H9 (cell line): ENCODE results near the gene BLACAT1. TPM values are rescaled to one million over a fixed set of nuclear protein-coding genes. Genes with fewer than 3 reads are reported as not detected.

Experiments used
- DNase-seq: peaks from one replicate; pipeline ENCODE4 v3.0.0-alpha.2; 2017
- H2AFZ ChIP-seq: one replicate; pipeline ENCODE4 v1.6.1; 2013; ENCODE audit warnings: mild to moderate bottlenecking, low read length, control low read depth, moderate library complexity
- H2AK5ac ChIP-seq: 2 replicates; pipeline ENCODE4 v1.6.1; 2013; ENCODE audit warnings: low read length, control low read depth, mixed read lengths; ENCODE audit not compliant: insufficient read length
- H2BK120ac ChIP-seq: one replicate; pipeline ENCODE4 v1.6.1; 2013; ENCODE audit warnings: low read depth, mild to moderate bottlenecking, low read length, control low read depth, inconsistent platforms; ENCODE audit not compliant: poor library complexity, severe bottlenecking
- H2BK12ac ChIP-seq: 2 replicates; pipeline ENCODE4 v1.6.1; 2013; ENCODE audit warnings: low read length, control low read depth, mixed read lengths, low read depth; ENCODE audit not compliant: insufficient read length
- H2BK15ac ChIP-seq: 2 replicates; pipeline ENCODE4 v1.6.1; 2013; ENCODE audit warnings: low read depth, low read length, control low read depth
- H2BK20ac ChIP-seq: one replicate; pipeline ENCODE4 v1.6.1; 2013; ENCODE audit warnings: low read depth, mild to moderate bottlenecking, low read length, control low read depth, inconsistent platforms; ENCODE audit not compliant: poor library complexity, severe bottlenecking
- H2BK5ac ChIP-seq: 2 replicates; pipeline ENCODE4 v1.6.1; 2013; ENCODE audit warnings: low read length, control low read depth, mixed read lengths; ENCODE audit not compliant: insufficient read length
- H3K14ac ChIP-seq: 2 replicates; pipeline ENCODE4 v1.6.1; 2013; ENCODE audit warnings: low read length, control low read depth; ENCODE audit not compliant: insufficient read depth
- H3K18ac ChIP-seq: 2 replicates; pipeline ENCODE4 v1.6.1; 2013; ENCODE audit warnings: low read depth, mild to moderate bottlenecking, mixed read lengths, low read length, control low read depth; ENCODE audit not compliant: insufficient read length
- H3K23ac ChIP-seq: 2 replicates; pipeline ENCODE4 v1.6.1; 2013; ENCODE audit warnings: low read length, control low read depth, mixed read lengths, low read depth; ENCODE audit not compliant: insufficient read length
- H3K23me2 ChIP-seq: 2 replicates; pipeline ENCODE4 v1.6.1; 2013; ENCODE audit warnings: low read depth, mild to moderate bottlenecking, mixed read lengths, low read length, control low read depth; ENCODE audit not compliant: insufficient read length, poor library complexity, severe bottlenecking
- H3K27ac ChIP-seq: 2 replicates; pipeline ENCODE4 v1.5.1; 2013; ENCODE audit warnings: low read length, control low read depth, mixed read lengths, low read depth; ENCODE audit not compliant: insufficient read length
- H3K27me3 ChIP-seq: 2 replicates; pipeline ENCODE4 v1.6.1; 2013; ENCODE audit warnings: low read length, control low read depth, inconsistent platforms; ENCODE audit not compliant: insufficient read depth
- H3K4ac ChIP-seq: 2 replicates; pipeline ENCODE4 v1.6.1; 2013; ENCODE audit warnings: low read depth, mild to moderate bottlenecking, control low read depth, inconsistent platforms, low read length, moderate library complexity
- H3K4me1 ChIP-seq: 2 replicates; pipeline ENCODE4 v1.6.1; 2013; ENCODE audit warnings: low read length, control low read depth, inconsistent platforms; ENCODE audit not compliant: insufficient read depth
- H3K4me2 ChIP-seq: 2 replicates; pipeline ENCODE4 v1.6.1; 2013; ENCODE audit warnings: low read length, control low read depth, mixed read lengths; ENCODE audit not compliant: insufficient read length, insufficient read depth
- H3K56ac ChIP-seq: 2 replicates; pipeline ENCODE4 v1.6.1; 2013; ENCODE audit warnings: low read depth, mild to moderate bottlenecking, mixed read lengths, low read length, control low read depth; ENCODE audit not compliant: insufficient read length
- H3K79me1 ChIP-seq: 2 replicates; pipeline ENCODE4 v1.6.1; 2013; ENCODE audit warnings: low read depth, mild to moderate bottlenecking, moderate library complexity, low read length, control low read depth, inconsistent platforms; ENCODE audit not compliant: insufficient read depth, poor library complexity, severe bottlenecking
- H3K79me2 ChIP-seq: 2 replicates; pipeline ENCODE4 v1.6.1; 2013; ENCODE audit warnings: low read length, control low read depth, inconsistent platforms; ENCODE audit not compliant: insufficient read depth
- H3K9ac ChIP-seq: 2 replicates; pipeline ENCODE4 v1.6.1; 2013; ENCODE audit warnings: low read length, control low read depth, mixed read lengths; ENCODE audit not compliant: insufficient read length; ENCODE audit errors: extremely low read depth
- H3K9me3 ChIP-seq: one replicate; pipeline ENCODE4 v1.6.1; 2013; ENCODE audit warnings: low read depth, low read length, inconsistent platforms; ENCODE audit not compliant: control insufficient read depth
- H3T11ph ChIP-seq: one replicate; pipeline ENCODE4 v1.6.1; 2013; ENCODE audit warnings: mild to moderate bottlenecking, low read length, control low read depth, inconsistent platforms
- H4K20me1 ChIP-seq: one replicate; pipeline ENCODE4 v1.6.1; 2013; ENCODE audit not compliant: control insufficient read depth, insufficient read length, insufficient read depth
- H4K5ac ChIP-seq: 2 replicates; pipeline ENCODE4 v1.6.1; 2013; ENCODE audit warnings: low read depth, mild to moderate bottlenecking, mixed read lengths, low read length, control low read depth; ENCODE audit not compliant: insufficient read length
- H4K8ac ChIP-seq: replicated peaks from 2 replicates; pipeline ENCODE4 v1.6.1; 2013; ENCODE audit warnings: low read length, control low read depth, mixed read lengths, low read depth; ENCODE audit not compliant: insufficient read length
- H4K91ac ChIP-seq: 2 replicates; pipeline ENCODE4 v1.6.1; 2013; ENCODE audit warnings: low read depth, mild to moderate bottlenecking, moderate library complexity, mixed read lengths, low read length, control low read depth; ENCODE audit not compliant: insufficient read length
- H3K27ac Mint-ChIP-seq, 3 experiments: 2 replicates in 2 of 3; 3 replicates in 1 of 3; pipeline ENCODE4 v1.8.0; 2020 to 2021; ENCODE audit warnings: mixed read lengths in 3 of 3, mild to moderate bottlenecking in 1 of 3, moderate library complexity in 1 of 3
- H3K27me3 Mint-ChIP-seq: 2 replicates; pipeline ENCODE4 v1.8.0; 2021; ENCODE audit warnings: low read depth, mild to moderate bottlenecking, moderate library complexity, mixed read lengths
- H3K36me3 Mint-ChIP-seq, 3 experiments: 2 replicates in 2 of 3; 3 replicates in 1 of 3; pipeline ENCODE4 v1.8.0; 2020 to 2021; ENCODE audit warnings: low read depth in 3 of 3, mixed read lengths in 3 of 3; ENCODE audit not compliant: insufficient read depth in 1 of 3
- H3K4me1 Mint-ChIP-seq, 2 experiments: 2 replicates each; pipeline ENCODE4 v1.8.0; 2020; ENCODE audit warnings: mixed read lengths in 2 of 2
- H3K4me3 Mint-ChIP-seq, 2 experiments: 2 replicates in 1 of 2; 3 replicates in 1 of 2; pipeline ENCODE4 v1.8.0; 2020 to 2021; ENCODE audit warnings: mild to moderate bottlenecking in 2 of 2, mixed read lengths in 2 of 2, moderate library complexity in 1 of 2
- H3K9me3 Mint-ChIP-seq, 2 experiments: 2 replicates in 1 of 2; 3 replicates in 1 of 2; pipeline ENCODE4 v1.8.0; 2020; ENCODE audit warnings: mild to moderate bottlenecking in 2 of 2, mixed read lengths in 2 of 2, moderate library complexity in 1 of 2
- WGBS: extraction: QIAGEN DNeasy Blood & Tissue Kit; methylation state at CpG from one replicate; pipeline ENCODE4 v1.1.7; 2013; ENCODE audit warnings: missing lambda C conversion rate, low lambda C conversion rate, mixed read lengths; ENCODE audit not compliant: insufficient read length; ENCODE audit errors: extremely low coverage; 5-methylcytosine and 5-hydroxymethylcytosine counted together
- total RNA-seq: library from RNA; stranded (reverse); gene quantifications from 2 replicates; pipeline ENCODE4 v1.2.1, GENCODE V29; 2021
- TF ChIP-seq, protein P1 (sequence below): fragments of 200-600 bp; sonication (generic); conservative IDR thresholded peaks from 3 replicates; pipeline ENCODE4 v1.8.0; 2021; ENCODE audit warnings: antibody characterized with exemption, mild to moderate bottlenecking

The BLACAT1 gene
- total RNA-seq, 1 experiment from 2014 or later: 4.0 TPM

DNA sequence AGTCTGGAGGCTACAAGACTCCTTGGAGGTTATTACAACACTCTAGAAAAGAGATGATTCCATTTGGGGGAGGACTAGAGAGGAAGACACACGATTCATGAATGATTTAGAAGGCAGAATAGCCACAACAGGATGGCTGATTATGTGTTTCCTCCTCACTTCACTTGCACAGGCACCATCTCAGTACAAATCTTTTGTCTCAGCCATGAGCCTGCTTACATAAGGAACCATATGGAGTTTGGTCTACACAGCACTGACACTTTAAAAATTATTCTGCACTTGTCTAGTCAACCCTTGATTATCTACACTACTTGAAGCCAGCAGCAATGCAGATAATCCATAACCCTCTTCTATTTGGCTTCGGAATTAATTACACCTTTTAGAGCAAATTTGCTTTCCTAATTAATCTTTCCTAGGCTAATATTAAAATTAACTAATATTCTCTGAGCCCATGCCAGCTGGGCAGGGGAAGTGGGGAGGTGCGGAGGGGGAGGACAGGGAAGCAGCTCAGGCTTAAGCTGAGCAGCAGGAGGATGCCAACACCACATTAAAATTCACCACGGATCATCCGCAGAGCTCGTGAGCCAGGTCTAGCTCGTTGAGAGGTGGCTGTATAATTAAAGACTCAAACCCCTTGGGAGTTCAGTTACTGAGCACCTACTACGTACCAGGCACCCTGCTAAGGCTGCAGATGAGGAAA is 30.8 kb downstream of the BLACAT1 start:
- no peaks in the 10 kb centered on the region for H3K4me1 ChIP-seq
- no peak overlapping the region for H2AFZ ChIP-seq
- no peak overlapping the region for H4K91ac ChIP-seq
- TF ChIP-seq, protein P1, sequence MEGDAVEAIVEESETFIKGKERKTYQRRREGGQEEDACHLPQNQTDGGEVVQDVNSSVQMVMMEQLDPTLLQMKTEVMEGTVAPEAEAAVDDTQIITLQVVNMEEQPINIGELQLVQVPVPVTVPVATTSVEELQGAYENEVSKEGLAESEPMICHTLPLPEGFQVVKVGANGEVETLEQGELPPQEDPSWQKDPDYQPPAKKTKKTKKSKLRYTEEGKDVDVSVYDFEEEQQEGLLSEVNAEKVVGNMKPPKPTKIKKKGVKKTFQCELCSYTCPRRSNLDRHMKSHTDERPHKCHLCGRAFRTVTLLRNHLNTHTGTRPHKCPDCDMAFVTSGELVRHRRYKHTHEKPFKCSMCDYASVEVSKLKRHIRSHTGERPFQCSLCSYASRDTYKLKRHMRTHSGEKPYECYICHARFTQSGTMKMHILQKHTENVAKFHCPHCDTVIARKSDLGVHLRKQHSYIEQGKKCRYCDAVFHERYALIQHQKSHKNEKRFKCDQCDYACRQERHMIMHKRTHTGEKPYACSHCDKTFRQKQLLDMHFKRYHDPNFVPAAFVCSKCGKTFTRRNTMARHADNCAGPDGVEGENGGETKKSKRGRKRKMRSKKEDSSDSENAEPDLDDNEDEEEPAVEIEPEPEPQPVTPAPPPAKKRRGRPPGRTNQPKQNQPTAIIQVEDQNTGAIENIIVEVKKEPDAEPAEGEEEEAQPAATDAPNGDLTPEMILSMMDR: no peak
- H2BK5ac ChIP-seq: no peak overlapping the region
- H3K4me1 Mint-ChIP-seq: peaks cover 25 to 47% of the 10 kb centered on the region in 2 experiments
- H3K23ac ChIP-seq: no peak overlapping the region
- no peak overlapping the region for H4K5ac ChIP-seq
- no peak for DNase-seq
- H3K27me3 Mint-ChIP-seq: peaks cover 54% of the 10 kb centered on the region
- H2BK120ac ChIP-seq: no peak overlapping the region
- H2BK12ac ChIP-seq: no peak overlapping the region
- peaks cover 0 to 2% (median 0%) of the 10 kb centered on the region in 3 experiments; a peak in 1 of 7 replicates for H3K36me3 Mint-ChIP-seq
- no peaks in the 10 kb centered on the region for H4K20me1 ChIP-seq
- no peak overlapping the region for H2AK5ac ChIP-seq
- no peak overlapping the region for H3K9ac ChIP-seq
- H3K79me2 ChIP-seq: no peaks in the 10 kb centered on the region
- H3K4me3 Mint-ChIP-seq: no peak overlapping the region
- no peak overlapping the region for H4K8ac ChIP-seq
- H3K23me2 ChIP-seq: no peaks in the 10 kb centered on the region
- no peak overlapping the region for H3K4ac ChIP-seq
- H3K27ac ChIP-seq: no peak overlapping the region
- H3K27me3 ChIP-seq: no peaks in the 10 kb centered on the region; the same call in 1 of the 2 replicates
- no peak overlapping the region for H3K27ac Mint-ChIP-seq
- no peaks in the 10 kb centered on the region for H3K9me3 ChIP-seq
- no peak overlapping the region for H3K4me2 ChIP-seq
- H2BK15ac ChIP-seq: no peak overlapping the region
- no peak overlapping the region for H3K56ac ChIP-seq
- H3K14ac ChIP-seq: no peak overlapping the region; the same call in 1 of the 2 replicates
- no peak overlapping the region for H2BK20ac ChIP-seq
- no CpG with 5 or more reads among the region's 8 CpGs for WGBS
- H3K9me3 Mint-ChIP-seq: no peaks in the 10 kb centered on the region
- no peaks in the 10 kb centered on the region for H3K79me1 ChIP-seq
- H3K18ac ChIP-seq: no peak overlapping the region
- H3T11ph ChIP-seq: no peak overlapping the region
